Right forelimb (tissue), 1 donor: Measurements from ENCODE around the gene MAP7.

Experiments used
- DNase-seq: peaks from one replicate; pipeline ENCODE4 v3.0.0-alpha.2; 2018

MAP7 gene

GRCh38 chr6:136563386-136564152, 13.3 kb upstream of the MAP7 start:
- no peak for DNase-seq

- DNase-seq: no peak
Observed at GRCh38 chr6:136562211-136562610, 12.0 kb upstream of the MAP7 start.

- no peak for DNase-seq
Observed at GRCh38 chr6:136553166-136553787, 3.1 kb upstream of the MAP7 start.

GRCh38 chr6:136552054-136552453, 1.8 kb upstream of the MAP7 start:
- DNase-seq: no peak

GRCh38 chr6:136551103-136551502, 881 bp upstream of the MAP7 start:
- no peak for DNase-seq

GRCh38 chr6:136550045-136550329, 235 bp downstream of the MAP7 start:
- DNase-seq: no peak

GRCh38 chr6:136549300-136550044, 750 bp downstream of the MAP7 start:
- no peak for DNase-seq

GRCh38 chr6:136548582-136549299, 1.5 kb downstream of the MAP7 start:
- no peak for DNase-seq

- no peak for DNase-seq
Observed at GRCh38 chr6:136547871-136548270, 2.4 kb downstream of the MAP7 start.

- DNase-seq: no peak
Observed at GRCh38 chr6:136547336-136547735, 2.9 kb downstream of the MAP7 start.

GRCh38 chr6:136546331-136546730, 3.9 kb downstream of the MAP7 start:
- no peak for DNase-seq

GRCh38 chr6:136544326-136544725, 5.9 kb downstream of the MAP7 start:
- DNase-seq: no peak

- DNase-seq: no peak
Observed at GRCh38 chr6:136541395-136541794, 8.8 kb downstream of the MAP7 start.

GRCh38 chr6:136539967-136540652, 10.1 kb downstream of the MAP7 start:
- no peak for DNase-seq

GRCh38 chr6:136538836-136539235, 11.4 kb downstream of the MAP7 start:
- no peak for DNase-seq

- DNase-seq: no peak
Observed at GRCh38 chr6:136535880-136536650, 14.2 kb downstream of the MAP7 start.

GRCh38 chr6:136535017-136535765, 15.0 kb downstream of the MAP7 start:
- DNase-seq: no peak

GRCh38 chr6:136534268-136534667, 16.0 kb downstream of the MAP7 start:
- DNase-seq: no peak

- DNase-seq: no peak
Observed at GRCh38 chr6:136533487-136533886, 16.7 kb downstream of the MAP7 start.

- DNase-seq: no peak
Observed at GRCh38 chr6:136532030-136532429, 18.2 kb downstream of the MAP7 start.

GRCh38 chr6:136529710-136530109, 20.5 kb downstream of the MAP7 start:
- DNase-seq: no peak
